SK-N-SH (cell line): ENCODE data around the gene P2RX4. TPM values are rescaled to one million over a fixed set of nuclear protein-coding genes. Genes with fewer than 3 reads are reported as not detected.

ENCODE experiments used
- CTCF ChIA-PET: fragments of 300-600, 350-600 bp; formaldehyde crosslinking; extraction: SDS; loops from one replicate; lab custom pipeline; 2021; lab: Yijun Ruan, JAX
- POLR2A ChIA-PET: fragments of 350-600 bp; sonication (Branson Sonifier 250); formaldehyde crosslinking; extraction: SDS; loops from one replicate; lab custom pipeline; 2020; ENCODE audit warnings: antibody characterized with exemption, inconsistent platforms; lab: Yijun Ruan, JAX
- DNase-seq: peaks from one replicate; pipeline ENCODE4 v3.0.0; 2012
- H2AFZ ChIP-seq: fragments of 200-600 bp; sonication (generic); 2 replicates; pipeline ENCODE4 v1.8.1; 2016; ENCODE audit warnings: antibody characterized with exemption, mild to moderate bottlenecking, low read depth
- H3F3A ChIP-seq: fragments of 200-600 bp; sonication (generic); replicated peaks from 2 replicates; pipeline ENCODE3; 2016; ENCODE audit warnings: antibody characterized with exemption, mild to moderate bottlenecking; ENCODE audit not compliant: insufficient read depth
- H3K27ac ChIP-seq, 2 experiments: fragments of 200-500 bp in 1 of 2; fragments of 200-600 bp in 1 of 2; sonication (Bioruptor generic) in 1 of 2; sonication (generic), shearing (Covaris generic) in 1 of 2; 2 replicates each; pipeline versions ENCODE4 v1.5.1 to v1.6.1; 2014 to 2016; ENCODE audit warnings: low read depth in 2 of 2, inconsistent platforms in 1 of 2, low read length in 1 of 2, mild to moderate bottlenecking in 1 of 2, mixed read lengths in 1 of 2
- H3K27me3 ChIP-seq: fragments of 200-600 bp; sonication (generic), shearing (Covaris generic); 2 replicates; pipeline ENCODE4 v1.6.1; 2016; ENCODE audit warnings: mixed run types; ENCODE audit not compliant: insufficient read depth
- H3K36me3 ChIP-seq, 2 experiments: fragments of 200-500 bp in 1 of 2; fragments of 200-600 bp in 1 of 2; sonication (Bioruptor generic) in 1 of 2; sonication (generic) in 1 of 2; replicated peaks in 1 of 2; 2 replicates each; pipeline versions ENCODE3 to v1.5.1; 2014 to 2016; ENCODE audit warnings: low read length in 1 of 2, mild to moderate bottlenecking in 1 of 2; ENCODE audit not compliant: insufficient read depth in 2 of 2, control insufficient read depth in 1 of 2
- H3K4me1 ChIP-seq, 2 experiments: fragments of 200-500 bp in 1 of 2; fragments of 200-600 bp in 1 of 2; sonication (Bioruptor generic) in 1 of 2; sonication (generic), shearing (Covaris generic) in 1 of 2; 2 replicates each; pipeline versions ENCODE4 v1.5.1 to v1.6.1; 2014 to 2016; ENCODE audit warnings: low read depth in 1 of 2, low read length in 1 of 2, mixed run types in 1 of 2; ENCODE audit not compliant: insufficient read depth in 2 of 2, control insufficient read depth in 1 of 2
- H3K4me2 ChIP-seq: fragments of 200-600 bp; sonication (generic), shearing (Covaris generic); 2 replicates; pipeline ENCODE4 v1.6.1; 2017; ENCODE audit warnings: mixed run types
- H3K4me3 ChIP-seq, 2 experiments: fragments of 200-500 bp in 1 of 2; fragments of 200-600 bp in 1 of 2; sonication (Bioruptor generic) in 1 of 2; sonication (generic), shearing (Covaris generic) in 1 of 2; 2 replicates each; pipeline versions ENCODE4 v1.5.1 to v1.8.1; 2014 to 2016; ENCODE audit warnings: low read depth in 2 of 2, inconsistent platforms in 1 of 2, low read length in 1 of 2, mild to moderate bottlenecking in 1 of 2, mixed read lengths in 1 of 2, moderate library complexity in 1 of 2
- H3K79me2 ChIP-seq: fragments of 200-600 bp; sonication (generic); 2 replicates; pipeline ENCODE4 v1.8.1; 2017; ENCODE audit warnings: mild to moderate bottlenecking; ENCODE audit not compliant: insufficient read depth
- H3K9ac ChIP-seq: fragments of 200-600 bp; sonication (generic); 2 replicates; pipeline ENCODE4 v1.6.1; 2017; ENCODE audit warnings: mixed run types
- H3K9me2 ChIP-seq: fragments of 200-600 bp; sonication (generic); 2 replicates; pipeline ENCODE4 v1.6.1; 2017; ENCODE audit warnings: mixed run types
- H3K9me3 ChIP-seq: fragments of 200-600 bp; sonication (generic); 2 replicates; pipeline ENCODE4 v1.6.1; 2017; ENCODE audit warnings: mixed run types, mild to moderate bottlenecking, moderate library complexity
- H4K20me1 ChIP-seq: fragments of 200-600 bp; sonication (generic); 2 replicates; pipeline ENCODE4 v1.6.1; 2017; ENCODE audit warnings: mild to moderate bottlenecking, mixed run types; ENCODE audit not compliant: insufficient read depth
- ELF1 ChIP-seq: IDR thresholded peaks from 2 replicates; pipeline ENCODE4 v1.4.0; 2012
- FOXJ3 ChIP-seq: sonication (generic); formaldehyde crosslinking; IDR thresholded peaks from 2 replicates; pipeline ENCODE4 v1.5.1; 2020; ENCODE audit warnings: mild to moderate bottlenecking, missing genetic modification reagents
- GATA2 ChIP-seq: sonication (generic); formaldehyde crosslinking; IDR thresholded peaks from 2 replicates; pipeline ENCODE4 v1.5.0; 2020; ENCODE audit warnings: mild to moderate bottlenecking, missing genetic modification reagents
- JUND ChIP-seq: IDR thresholded peaks from 2 replicates; pipeline ENCODE4 v1.4.0; 2012
- MEF2A ChIP-seq: IDR thresholded peaks from 2 replicates; pipeline ENCODE4 v1.4.0; 2012; ENCODE audit warnings: low read depth, borderline replicate concordance
- MXI1 ChIP-seq: IDR thresholded peaks from 2 replicates; pipeline ENCODE4 v1.6.1; 2012; ENCODE audit warnings: mild to moderate bottlenecking, low read depth, low read length, improper control_type of control experiment
- NFIC ChIP-seq: IDR thresholded peaks from 2 replicates; pipeline ENCODE4 v1.4.0; 2012; ENCODE audit warnings: borderline replicate concordance
- NRF1 ChIP-seq: IDR thresholded peaks from 2 replicates; pipeline ENCODE4 v1.6.1; 2012; ENCODE audit warnings: low read depth, mild to moderate bottlenecking, low read length
- WGBS: methylation state at CpG from one replicate; pipeline ENCODE4 v1.1.6; 2017; ENCODE audit warnings: low lambda C conversion rate; 5-methylcytosine and 5-hydroxymethylcytosine counted together
- polyA plus RNA-seq, 3 experiments: library from polyadenylated mRNA; depleted of rRNA; stranded (reverse); fragments of >200 nt; gene quantifications; 2 replicates each; pipeline ENCODE4 v1.2.3, GENCODE V29; 2012
- TF ChIP-seq, protein P1 (sequence below): IDR thresholded peaks from 2 replicates; pipeline ENCODE4 v1.6.1; 2012; ENCODE audit warnings: mild to moderate bottlenecking, low read depth, low read length, moderate library complexity
- TF ChIP-seq, protein P2 (sequence below): IDR thresholded peaks from 2 replicates; pipeline ENCODE4; 2012
- TF ChIP-seq, protein P3 (sequence below): fragments of 150-350 bp; IDR thresholded peaks from 2 replicates; pipeline ENCODE4 v1.6.1; 2017; ENCODE audit warnings: antibody characterized with exemption, low read length, low read depth, borderline replicate concordance
- TF ChIP-seq, protein P4 (sequence below): IDR thresholded peaks from 2 replicates; pipeline ENCODE4 v1.4.0; 2012; ENCODE audit warnings: low read depth, borderline replicate concordance

P2RX4 gene
- polyA plus RNA-seq, 1 of the 3 experiments (the other 2 are of a cell fraction): 32.2 TPM

DNA sequence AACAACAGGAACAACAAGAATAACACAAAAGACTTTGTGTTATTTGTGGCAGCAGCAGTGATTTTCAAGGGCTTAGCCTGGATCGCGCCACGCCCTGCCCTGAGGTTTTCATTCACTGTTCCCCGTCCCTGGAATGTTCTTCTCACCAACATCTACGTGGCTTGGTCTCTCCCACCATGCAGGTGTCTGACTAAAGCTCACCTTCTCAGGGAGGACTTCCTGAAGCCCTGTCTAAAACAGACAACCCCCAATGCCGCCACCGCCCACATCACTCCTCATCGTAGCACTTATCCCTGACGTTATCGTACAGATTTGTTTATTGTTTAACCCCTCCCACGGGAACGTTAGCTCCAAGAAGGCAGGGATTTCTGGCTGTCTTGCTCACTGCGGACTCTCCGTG, 40.4 kb downstream of the P2RX4 start:
- Histone ChIP-seq H3K4me1 (no peaks in the 10 kb centered on the region), H2AFZ (no peak overlapping the region), H3K9me3 (no peaks in the 10 kb centered on the region), H3F3A (no peaks in the 10 kb centered on the region), H3K27me3 (no peaks in the 10 kb centered on the region), H3K27ac (no peak overlapping the region), H3K9me2 (no peaks in the 10 kb centered on the region), H3K9ac (no peak overlapping the region), H3K4me2 (no peak overlapping the region), H3K79me2 (no peaks in the 10 kb centered on the region), H4K20me1 (no peaks in the 10 kb centered on the region), H3K4me3 (no peak overlapping the region), H3K36me3 (peaks cover 0 to 23% of the 10 kb centered on the region in 2 experiments)
- ChIA-PET POLR2A (no interaction called here), CTCF (no interaction called here)
- TF ChIP-seq, protein P1, sequence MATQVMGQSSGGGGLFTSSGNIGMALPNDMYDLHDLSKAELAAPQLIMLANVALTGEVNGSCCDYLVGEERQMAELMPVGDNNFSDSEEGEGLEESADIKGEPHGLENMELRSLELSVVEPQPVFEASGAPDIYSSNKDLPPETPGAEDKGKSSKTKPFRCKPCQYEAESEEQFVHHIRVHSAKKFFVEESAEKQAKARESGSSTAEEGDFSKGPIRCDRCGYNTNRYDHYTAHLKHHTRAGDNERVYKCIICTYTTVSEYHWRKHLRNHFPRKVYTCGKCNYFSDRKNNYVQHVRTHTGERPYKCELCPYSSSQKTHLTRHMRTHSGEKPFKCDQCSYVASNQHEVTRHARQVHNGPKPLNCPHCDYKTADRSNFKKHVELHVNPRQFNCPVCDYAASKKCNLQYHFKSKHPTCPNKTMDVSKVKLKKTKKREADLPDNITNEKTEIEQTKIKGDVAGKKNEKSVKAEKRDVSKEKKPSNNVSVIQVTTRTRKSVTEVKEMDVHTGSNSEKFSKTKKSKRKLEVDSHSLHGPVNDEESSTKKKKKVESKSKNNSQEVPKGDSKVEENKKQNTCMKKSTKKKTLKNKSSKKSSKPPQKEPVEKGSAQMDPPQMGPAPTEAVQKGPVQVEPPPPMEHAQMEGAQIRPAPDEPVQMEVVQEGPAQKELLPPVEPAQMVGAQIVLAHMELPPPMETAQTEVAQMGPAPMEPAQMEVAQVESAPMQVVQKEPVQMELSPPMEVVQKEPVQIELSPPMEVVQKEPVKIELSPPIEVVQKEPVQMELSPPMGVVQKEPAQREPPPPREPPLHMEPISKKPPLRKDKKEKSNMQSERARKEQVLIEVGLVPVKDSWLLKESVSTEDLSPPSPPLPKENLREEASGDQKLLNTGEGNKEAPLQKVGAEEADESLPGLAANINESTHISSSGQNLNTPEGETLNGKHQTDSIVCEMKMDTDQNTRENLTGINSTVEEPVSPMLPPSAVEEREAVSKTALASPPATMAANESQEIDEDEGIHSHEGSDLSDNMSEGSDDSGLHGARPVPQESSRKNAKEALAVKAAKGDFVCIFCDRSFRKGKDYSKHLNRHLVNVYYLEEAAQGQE: no peak
- no peak for TF ChIP-seq MXI1
- no peak for TF ChIP-seq NRF1
- WGBS: 89% methylated on average over 14 of the region's 14 CpGs
- DNase-seq: no peak

DNA sequence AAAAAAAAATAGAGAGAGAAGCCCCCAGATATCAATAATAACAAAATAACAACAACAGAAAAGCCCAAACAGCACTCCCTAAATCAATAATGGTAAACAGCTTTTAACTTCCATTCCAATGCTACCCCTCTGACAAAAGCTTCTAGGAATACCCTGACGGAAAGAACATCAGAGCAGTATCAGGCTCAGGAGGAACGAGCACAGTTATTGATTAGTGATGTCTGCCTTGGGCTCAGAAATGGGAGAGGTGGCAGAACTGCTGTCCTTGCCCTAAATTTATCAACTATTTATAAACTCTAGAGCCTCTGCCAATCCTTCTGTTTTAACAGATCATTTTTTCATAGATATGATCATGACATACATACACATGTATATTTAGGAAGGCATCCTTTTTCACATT, 41.9 kb downstream of the P2RX4 start:
- H4K20me1 ChIP-seq: no peaks in the 10 kb centered on the region
- H3K4me1 ChIP-seq: no peaks in the 10 kb centered on the region
- H3K4me3 ChIP-seq: no peak overlapping the region
- no peak overlapping the region for H3K9ac ChIP-seq
- no peak overlapping the region for H3K4me2 ChIP-seq
- no peaks in the 10 kb centered on the region for H3F3A ChIP-seq
- ChIA-PET CTCF (no interaction called here), POLR2A (no interaction called here)
- TF ChIP-seq FOXJ3 (CRISPR knock-in tag) (no peak), ELF1 (no peak), MEF2A (no peak), JUND (no peak), GATA2 (CRISPR knock-in tag) (no peak), NFIC (no peak), MXI1 (no peak)
- TF ChIP-seq, protein P2, sequence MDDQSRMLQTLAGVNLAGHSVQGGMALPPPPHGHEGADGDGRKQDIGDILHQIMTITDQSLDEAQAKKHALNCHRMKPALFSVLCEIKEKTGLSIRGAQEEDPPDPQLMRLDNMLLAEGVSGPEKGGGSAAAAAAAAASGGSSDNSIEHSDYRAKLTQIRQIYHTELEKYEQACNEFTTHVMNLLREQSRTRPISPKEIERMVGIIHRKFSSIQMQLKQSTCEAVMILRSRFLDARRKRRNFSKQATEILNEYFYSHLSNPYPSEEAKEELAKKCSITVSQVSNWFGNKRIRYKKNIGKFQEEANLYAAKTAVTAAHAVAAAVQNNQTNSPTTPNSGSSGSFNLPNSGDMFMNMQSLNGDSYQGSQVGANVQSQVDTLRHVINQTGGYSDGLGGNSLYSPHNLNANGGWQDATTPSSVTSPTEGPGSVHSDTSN: no peak
- TF ChIP-seq, protein P3, sequence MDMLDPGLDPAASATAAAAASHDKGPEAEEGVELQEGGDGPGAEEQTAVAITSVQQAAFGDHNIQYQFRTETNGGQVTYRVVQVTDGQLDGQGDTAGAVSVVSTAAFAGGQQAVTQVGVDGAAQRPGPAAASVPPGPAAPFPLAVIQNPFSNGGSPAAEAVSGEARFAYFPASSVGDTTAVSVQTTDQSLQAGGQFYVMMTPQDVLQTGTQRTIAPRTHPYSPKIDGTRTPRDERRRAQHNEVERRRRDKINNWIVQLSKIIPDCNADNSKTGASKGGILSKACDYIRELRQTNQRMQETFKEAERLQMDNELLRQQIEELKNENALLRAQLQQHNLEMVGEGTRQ: no peak
- TF ChIP-seq, protein P4, sequence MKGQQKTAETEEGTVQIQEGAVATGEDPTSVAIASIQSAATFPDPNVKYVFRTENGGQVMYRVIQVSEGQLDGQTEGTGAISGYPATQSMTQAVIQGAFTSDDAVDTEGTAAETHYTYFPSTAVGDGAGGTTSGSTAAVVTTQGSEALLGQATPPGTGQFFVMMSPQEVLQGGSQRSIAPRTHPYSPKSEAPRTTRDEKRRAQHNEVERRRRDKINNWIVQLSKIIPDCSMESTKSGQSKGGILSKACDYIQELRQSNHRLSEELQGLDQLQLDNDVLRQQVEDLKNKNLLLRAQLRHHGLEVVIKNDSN: no peak
- 91% methylated on average over 2 of the region's 2 CpGs for WGBS
- no peaks in the 10 kb centered on the region for H3K9me2 ChIP-seq
- no peak overlapping the region for H2AFZ ChIP-seq
- peaks cover 0 to 23% of the 10 kb centered on the region in 2 experiments for H3K36me3 ChIP-seq
- H3K79me2 ChIP-seq: no peaks in the 10 kb centered on the region
- no peaks in the 10 kb centered on the region for H3K27me3 ChIP-seq
- DNase-seq: no peak
- H3K9me3 ChIP-seq: no peaks in the 10 kb centered on the region
- no peak overlapping the region for H3K27ac ChIP-seq
